Myocyte (in vitro differentiated cells): Measurements from ENCODE around the gene SGTA. TPM values are rescaled to one million over a fixed set of nuclear protein-coding genes. Genes with fewer than 3 reads are reported as not detected.

ENCODE experiments used
- DNase-seq: peaks from one replicate; pipeline ENCODE4 v3.0.0-alpha.2; 2012; ENCODE audit warnings: low read depth
- total RNA-seq: library from RNA; depleted of rRNA; stranded (reverse); fragments of >200 nt; gene quantifications from 2 replicates; pipeline ENCODE4 v1.2.3, GENCODE V29; 2014

Gene SGTA
- total RNA-seq, 1 donor from 2014 or later, result 82.5 TPM

DNA sequence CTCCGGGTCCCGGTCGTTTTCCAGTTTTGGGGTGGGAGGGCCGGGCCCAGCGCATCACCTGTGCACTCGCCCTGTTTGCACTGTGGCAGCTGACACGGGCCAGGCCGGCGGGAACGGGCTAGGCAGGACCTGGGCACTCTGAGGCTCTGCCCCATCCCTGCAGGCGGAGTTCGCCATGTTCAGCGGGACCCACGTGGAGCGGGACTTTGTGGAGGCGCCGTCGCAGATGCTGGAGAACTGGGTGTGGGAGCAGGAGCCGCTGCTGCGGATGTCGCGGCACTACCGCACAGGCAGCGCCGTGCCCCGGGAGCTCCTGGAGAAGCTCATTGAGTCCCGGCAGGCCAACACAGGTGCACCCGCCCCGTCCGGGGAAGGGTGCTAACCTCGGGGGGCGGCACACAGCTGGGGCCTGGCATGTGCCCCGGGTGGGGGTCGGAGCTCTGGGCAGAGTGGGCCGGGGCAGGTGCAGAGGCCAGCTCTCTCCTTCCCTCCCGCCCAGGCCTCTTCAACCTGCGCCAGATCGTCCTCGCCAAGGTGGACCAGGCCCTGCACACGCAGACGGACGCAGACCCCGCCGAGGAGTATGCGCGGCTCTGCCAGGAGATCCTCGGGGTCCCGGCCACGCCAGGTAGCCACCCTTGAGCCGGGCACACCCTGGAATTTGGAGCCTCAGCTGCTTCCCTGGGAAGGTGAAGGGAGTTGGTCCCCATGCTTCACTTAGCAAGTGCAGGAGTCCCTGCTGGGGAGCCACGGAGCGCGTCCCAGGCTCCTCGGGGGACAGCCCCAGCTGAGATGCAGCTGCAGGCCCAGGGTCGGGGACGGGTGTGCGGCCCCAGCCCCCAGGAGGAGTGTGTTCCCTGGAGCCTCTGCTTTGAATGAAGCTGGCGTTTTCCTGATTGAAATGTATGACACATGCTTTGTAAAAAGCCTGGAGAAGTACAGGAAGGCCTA is 27.3 kb upstream of the SGTA start:
- DNase-seq, result no peak

DNA sequence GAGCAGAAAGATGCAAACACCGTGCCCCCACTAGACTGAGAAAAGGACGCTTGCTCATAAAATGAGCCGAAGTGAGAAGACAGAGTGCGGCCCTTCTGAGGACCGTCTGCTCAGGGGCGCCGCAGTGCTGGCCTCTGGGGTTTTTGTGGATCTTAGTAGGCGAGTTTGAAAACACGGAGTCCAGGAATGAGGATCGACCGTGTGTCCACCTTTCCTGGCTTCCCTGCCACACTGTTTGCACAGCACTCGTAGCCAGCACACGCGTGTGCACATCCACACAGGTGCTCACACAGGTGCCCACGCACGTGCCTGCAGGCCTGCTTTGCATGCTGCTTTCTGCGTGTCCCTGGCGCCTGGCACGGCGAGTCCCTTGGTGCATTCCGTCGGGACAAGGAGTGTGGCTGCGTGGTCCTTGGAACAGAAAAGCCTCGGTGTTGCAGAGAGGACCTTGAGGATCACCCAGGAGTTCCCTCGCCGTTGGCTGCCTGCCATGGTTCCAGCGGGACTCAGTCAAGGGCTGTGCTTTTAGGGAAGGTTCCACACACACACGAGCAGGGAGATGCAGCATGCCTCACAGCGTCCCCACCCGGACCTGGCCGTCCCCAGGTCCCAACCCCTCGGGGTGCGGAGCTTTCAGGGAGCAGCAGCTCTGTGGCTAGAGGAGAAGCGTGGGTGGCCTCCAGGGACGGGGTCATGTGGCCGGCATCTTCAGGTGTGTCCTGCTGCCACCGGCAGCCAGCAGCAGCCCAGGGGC is 26.5 kb upstream of the SGTA start:
- no peak for DNase-seq

DNA sequence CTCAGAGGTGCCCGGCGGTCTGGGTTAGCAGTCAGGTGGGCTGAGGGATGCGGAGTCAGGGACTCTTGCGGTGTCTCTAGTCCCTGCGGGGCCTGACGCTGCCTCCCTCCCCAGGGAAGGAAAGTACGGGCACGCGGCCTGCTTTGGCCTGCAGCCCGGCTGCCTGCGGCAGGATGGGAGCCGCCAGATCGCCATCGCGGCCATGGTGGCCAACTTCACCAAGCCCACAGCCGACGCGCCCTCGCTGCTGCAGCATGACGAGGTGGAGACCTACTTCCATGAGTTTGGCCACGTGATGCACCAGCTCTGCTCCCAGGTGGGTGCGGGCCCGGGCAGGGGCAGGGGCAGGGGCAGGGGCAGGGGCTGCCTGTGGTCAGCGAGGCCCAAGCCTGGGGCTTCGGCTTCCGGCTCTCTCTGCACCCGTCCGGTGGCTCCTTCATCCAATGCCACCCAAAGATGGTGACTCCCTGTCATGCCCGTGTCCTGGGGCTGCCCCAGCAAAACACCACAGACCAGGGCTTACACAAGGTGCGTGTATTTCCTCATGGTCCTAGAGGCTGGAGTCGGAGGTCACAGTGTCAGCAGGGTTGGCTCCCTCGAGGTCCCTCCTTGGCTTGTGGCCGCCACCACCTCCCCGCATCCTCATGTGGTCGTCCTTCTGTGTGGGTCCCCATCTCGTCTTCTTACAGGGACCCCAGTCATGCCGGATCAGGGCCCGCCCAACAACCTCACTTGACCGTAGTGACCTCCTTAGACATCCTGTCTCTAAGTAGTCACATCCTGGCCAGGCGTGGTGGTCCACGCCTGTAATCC is 25.3 kb upstream of the SGTA start:
- DNase-seq, result no peak

DNA sequence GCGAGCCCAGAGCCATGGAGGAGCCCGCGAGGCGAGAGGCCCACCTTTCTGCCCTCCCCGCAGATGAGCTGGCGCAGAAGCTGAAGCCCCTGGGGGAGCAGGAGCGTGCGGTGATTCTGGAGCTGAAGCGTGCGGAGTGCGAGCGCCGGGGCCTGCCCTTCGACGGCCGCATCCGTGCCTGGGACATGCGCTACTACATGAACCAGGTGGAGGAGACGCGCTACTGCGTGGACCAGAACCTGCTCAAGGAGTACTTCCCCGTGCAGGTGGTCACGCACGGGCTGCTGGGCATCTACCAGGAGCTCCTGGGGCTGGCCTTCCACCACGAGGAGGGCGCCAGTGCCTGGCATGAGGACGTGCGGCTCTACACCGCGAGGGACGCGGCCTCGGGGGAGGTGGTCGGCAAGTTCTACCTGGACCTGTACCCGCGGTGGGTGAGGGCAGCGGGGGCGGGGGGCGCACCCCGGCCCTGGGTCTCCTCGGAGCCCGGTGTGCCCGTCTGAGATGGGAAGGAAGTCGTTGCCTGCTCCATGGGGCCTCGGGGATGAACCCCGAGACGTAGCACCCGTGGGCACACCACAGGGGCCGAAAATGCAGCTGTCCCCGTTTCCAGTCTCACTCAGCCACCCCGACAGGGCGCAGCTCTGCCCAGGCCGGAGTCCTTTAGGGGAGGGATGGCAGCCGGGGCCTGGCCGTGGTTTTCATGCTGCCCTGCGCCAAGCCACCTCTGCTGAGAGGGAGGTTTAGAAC is 24.5 kb upstream of the SGTA start:
- no peak for DNase-seq

DNA sequence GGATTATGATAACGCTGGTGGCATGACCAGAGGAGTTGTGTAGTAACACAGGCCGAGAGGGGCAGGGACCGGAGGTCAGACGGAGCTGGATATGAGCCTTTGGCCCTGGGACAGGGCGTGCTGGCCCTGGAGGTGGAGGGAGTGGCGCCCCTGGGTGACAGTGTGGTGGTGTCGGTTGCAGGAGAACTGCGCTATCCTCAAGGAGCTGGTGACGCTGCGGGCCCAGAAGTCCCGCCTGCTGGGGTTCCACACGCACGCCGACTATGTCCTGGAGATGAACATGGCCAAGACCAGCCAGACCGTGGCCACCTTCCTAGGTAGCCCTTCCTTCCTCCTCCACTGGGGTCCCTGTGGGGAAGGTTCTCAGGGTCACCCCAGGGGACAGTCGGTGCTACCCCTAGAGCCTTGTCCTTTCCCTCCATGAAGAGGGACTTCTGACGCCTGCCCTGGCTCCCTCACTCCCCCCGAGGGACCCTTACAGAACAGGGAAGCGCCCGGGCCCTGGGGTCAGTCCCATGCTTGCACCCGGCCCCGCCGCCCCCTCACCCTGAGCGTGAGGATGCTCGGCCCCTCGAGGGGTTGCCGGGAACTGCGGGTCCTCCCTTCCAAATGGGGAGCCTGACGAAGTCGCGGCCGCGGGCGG is 23.8 kb upstream of the SGTA start:
- DNase-seq, result no peak

DNA sequence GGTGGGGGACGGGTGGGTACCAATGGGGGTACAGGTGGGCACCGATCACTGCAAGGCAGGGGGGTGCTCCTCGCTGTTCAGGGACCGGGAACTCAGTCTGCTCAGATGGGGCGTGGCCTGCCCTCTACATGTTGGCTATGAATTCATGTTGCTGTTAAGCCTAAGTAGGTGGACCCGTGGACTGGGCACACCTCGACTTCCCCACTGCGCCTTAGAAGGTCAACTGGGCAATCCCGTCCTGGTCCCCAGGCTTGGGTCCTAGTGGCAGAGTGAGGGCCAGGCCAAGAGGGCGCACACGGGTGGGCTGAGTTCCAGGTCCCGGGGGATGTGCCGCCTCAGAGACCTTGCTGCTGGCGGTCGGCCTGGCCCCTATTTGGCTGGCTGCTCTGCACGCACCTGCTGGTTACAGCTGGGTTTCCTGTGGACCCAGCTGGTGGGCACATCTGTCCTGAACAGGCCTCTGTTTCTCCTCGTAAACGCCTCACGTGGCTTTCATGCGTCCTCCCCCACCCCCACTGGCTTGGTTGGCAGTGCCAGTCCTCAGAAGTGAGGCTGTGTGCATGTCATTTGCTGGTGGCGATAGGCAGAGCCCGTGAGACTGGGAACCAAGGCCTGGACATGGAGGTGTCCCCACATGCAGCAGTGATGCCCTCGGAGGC is 23.0 kb upstream of the SGTA start:
- no peak for DNase-seq

DNA sequence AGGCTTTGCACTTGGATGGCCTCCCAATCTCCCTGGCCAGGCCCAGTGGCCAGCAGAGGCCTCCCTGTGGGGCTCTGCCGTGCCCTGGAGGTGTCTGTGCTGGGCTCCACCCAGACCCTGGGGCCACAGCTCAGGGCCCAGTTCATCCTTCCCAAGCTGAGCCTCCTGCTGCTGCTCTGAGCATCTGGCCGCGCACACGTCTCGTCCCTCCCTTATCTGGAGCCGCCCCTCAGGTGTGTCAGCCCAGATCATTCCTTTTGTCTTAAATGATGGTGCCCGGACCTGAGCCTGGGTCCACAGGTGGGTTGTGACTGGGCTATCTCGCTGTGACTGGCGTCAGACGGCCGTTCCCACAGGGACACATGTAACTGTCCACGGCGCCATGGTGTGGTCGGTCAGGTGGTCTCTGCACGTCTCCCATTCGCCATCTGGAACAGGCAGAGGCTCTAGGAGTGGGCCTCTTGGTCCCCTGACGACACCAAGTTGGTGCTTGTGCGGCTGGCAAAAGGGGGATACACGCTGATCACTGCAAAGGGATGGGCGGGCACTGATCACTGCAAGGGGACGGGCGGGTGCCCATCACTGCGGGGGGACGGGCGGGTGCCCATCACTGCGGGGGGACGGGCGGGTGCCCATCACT is 22.3 kb upstream of the SGTA start:
- no peak for DNase-seq

DNA sequence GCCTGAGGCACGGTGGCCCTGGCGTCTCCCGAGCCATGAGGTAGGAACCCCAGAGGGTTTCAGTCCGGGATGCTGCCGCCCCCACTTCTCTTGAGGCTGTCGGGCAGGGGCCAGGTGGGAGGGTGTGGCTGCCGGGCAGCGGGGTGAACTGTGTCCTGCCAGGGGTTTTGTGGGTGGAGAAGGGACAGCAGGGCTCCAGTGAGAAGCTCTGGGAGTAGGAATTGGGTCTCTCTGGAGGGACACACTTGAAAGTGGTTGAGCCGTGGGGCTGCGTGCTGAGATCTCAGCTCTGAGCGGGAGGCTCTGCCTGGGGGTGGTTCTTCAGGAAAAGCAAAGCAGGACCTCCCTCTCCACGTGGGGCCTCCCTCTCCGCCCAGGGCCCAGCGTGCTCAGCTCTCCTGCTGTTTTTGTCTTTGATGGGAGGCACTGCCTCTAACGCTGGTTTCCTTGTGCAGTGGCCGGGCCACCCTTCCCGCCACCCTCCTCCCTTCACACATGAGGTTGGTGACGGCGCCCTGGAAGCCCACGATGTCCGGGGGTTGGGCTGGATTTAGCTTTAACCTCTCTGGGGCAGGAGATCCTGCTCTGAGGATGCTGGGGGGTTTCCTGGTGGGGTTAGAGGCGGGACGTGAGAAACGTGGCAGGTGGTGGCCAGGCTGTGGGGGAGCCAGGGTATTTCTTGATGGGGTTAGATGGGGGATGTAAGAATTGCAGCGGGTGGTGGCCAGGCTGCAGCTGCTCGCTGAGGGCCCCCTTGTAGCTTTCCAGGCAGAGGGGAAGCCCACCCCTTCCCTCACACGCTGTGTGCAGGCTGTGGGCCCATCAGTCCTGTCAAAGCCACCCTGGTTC is 21.3 kb upstream of the SGTA start:
- no peak for DNase-seq

DNA sequence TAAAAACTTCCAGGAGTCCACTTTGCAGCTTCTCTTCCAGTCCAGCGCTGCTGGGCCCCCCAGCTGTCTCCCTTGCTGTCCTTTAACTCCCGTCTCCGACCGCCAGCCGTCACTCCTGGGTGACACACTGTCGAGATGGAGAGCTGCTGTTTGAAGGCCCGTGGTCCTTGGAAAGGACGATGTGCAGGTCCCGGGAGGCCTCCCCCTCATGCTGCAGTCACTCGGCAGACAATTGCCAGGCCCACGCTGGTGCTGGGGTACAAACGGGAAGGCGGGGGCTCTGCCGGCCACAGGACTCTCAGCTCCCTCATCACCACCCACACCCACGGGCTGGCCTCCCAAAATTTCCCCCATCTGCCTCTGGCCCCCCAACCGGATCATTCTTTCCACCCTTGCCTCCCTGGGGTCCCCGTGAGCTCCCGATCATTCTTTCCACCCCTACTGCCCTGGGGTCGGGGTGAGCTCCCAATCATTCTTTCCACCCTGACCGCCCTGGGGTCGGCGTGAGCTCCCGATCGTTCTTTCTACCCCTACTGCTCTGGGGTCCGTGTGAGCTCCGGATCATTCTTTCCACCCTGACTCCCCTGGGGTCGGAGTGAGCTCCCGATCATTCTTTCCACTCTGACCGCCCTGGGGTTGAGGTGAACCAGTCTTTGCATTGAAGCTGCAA is 20.5 kb upstream of the SGTA start:
- no peak for DNase-seq

DNA sequence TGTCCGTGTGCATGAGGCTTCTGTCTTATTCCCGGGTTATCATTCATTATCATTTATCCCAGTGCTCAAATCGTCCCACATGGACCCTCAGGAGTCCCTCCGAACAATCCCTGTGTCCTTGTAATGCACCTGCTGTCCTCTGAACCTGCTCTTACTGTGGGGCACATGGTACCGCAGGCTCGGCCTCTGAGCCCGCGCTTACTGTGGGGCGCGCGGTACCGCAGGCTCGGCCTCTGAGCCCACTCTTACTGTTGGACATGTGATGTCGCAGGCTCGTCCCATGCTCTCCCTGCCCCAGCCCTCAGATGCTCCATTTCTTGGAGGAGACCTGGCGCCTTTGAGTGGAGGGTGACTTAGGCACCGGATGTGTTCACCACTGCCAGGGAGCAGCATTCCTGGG is 19.8 kb upstream of the SGTA start:
- no peak for DNase-seq

DNA sequence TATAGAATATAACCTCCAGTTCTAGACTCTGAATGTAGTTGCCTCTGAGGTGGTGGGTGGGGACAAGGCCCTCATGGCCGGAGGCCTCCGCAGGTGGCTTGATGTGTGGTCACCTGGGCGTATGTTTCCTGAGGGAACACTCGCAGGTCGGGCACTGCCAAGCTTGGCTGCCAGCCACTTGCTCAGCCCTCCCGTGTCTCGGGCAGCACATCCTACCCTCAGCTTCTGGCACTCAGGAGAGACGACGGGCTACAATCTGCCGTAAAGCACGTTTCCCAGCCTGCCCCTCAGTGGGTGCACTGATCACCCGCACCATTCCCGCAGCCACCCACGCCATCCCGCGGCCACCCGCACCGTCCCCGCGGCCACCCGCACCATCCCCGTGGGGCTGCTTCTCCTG is 17.4 kb upstream of the SGTA start:
- no peak for DNase-seq

DNA sequence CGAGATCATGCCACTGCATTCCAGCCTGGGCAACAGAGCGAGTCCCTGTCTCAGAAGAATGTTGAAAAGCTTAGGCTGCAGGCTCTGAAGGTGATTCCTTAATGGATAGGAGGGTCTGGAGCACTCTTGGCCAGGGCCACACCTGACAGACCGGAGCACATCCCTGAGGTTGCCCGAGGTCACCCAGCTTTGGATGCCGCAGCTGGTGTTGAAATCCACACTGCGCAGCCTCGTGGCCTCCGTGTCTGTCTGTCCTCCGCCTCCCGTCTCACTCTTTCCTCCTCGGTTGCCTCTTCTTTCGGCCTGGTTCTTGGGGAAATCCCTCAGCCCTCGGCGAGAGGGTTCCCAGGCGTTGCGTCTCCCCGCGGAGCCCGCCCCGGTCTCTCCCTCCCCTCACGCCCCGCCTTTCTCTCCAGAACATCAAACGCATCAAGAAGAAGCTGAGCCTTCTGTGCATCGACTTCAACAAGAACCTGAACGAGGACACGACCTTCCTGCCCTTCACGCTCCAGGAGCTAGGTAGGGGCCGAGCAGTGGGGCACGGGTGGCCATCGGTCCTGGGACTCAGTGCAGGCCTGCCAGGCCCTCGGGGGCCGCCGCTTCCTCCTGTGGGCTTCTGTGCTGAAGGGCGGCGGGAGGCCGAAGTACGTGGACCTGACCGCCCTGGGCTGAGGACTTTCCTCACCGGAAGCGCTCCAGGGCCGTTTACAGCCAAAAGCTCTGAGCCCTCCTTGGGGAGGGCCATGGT is 16.4 kb upstream of the SGTA start:
- no peak for DNase-seq

DNA sequence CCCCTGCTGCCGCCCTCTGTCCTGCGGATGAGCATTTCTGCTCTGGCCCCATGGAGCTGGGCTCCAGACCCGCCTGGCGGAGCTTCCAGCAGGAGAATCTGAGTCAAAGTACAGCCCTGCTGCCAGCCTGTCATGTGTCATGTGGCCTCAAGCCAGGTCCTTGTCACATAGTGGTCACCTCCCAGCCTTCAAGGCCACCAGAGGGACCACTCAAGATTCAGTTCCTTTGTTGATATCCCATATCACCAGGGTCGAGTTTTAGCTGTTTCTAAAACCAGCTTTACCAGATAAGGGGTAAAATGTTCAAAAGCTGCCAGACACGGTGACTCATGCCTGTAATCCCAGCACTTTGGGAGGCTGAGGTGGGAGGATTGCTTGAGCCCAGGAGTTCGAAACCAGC is 15.7 kb upstream of the SGTA start:
- DNase-seq, result peak; percentile 48

DNA sequence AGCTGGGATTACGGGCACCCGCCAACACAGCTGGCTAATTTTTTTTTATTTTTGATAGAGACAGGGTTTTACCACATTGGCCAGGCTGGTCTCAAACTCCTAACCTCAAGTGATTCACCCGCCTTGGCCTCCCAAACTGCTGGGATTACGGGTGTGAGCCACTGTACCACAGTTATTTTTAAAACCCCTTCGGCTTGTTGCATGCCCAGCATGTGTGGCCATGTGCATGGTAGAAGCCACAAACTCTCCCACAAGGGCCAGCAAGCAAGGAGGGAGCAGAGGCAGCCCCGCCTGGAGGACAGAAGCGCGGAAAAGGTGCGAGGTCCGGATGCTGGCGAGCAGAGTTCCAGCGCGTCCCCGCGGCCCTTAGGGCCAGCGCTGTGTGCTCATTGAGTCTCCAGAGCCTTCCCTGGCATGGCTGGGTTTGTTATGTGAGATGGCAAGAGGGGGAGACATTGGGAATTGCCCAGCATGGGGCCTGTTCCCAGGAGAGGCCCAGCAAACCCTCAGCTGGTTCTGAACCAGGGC is 15.1 kb upstream of the SGTA start:
- DNase-seq, result peak; percentile 81

DNA sequence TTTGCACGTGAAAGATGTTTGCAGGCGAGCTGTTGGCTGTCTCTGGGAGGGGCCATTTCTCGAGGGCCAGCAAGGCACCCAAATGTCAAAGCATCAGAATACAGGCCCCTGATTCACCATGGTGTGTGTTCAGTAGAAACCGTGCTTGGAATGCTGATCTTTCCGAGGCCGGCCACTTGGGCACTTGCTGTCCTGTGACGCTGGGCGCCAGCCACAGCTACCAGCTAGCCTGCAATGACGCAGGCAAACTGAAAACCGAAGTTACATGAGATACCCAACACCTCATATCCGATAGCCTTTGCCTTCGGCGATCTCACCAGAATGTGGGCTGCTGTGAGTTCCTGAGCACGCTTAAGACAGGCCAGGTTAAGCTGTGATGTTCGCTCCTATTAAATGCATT is 14.2 kb upstream of the SGTA start:
- DNase-seq, result no peak

DNA sequence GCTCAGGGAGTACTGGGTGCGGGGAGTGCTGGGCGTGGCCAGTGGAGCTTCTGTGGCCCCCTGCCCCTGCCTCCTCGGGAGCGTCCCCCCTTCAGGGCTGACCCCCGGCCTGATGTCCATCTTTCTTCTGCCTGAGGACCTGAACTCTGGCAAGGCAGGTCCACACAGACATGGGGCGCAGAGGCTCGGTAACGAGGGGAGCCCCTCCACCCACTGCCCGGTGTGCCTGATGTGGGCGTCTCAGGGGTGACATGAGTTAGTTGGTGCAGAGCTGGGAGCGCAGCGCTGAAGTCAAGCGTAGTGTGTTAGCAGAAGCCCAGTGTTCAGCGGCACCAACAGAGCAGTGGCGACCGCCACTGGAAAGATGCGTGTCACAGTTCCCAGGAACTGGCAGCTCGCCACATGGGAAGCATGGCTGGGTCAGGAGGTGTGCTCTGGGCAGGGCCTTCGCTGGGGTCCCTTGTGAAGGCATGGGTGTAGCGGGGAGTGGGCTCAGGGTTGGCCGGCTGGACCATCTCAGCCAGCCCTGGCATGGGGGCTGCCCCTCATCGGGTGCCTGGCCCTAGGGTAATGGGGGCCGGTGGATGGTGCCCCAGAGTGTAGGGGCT is 13.7 kb upstream of the SGTA start:
- DNase-seq, result no peak
